ENCODE measurements around the gene DHRS3.
"Not testable (repeated sequence)": the region's sequence is repeated elsewhere in the genome, so short reads cannot be mapped to it uniquely, and the experiment has no call there.

Gene DHRS3

GRCh38 chr1:12573015-12573825 is 44.8 kb downstream of the DHRS3 start:
- DNase-seq = no peak

- DNase-seq = no peak
These were observed 45.5 kb downstream of the DHRS3 start for GRCh38 chr1:12572522-12572921.

- no peak for DNase-seq
These were observed 47.7 kb downstream of the DHRS3 start for GRCh38 chr1:12570291-12570690.

GRCh38 chr1:12568009-12568767 is 49.8 kb downstream of the DHRS3 start:
- DNase-seq = no peak

- no peak for DNase-seq
These were observed 50.7 kb downstream of the DHRS3 start for GRCh38 chr1:12567288-12567819.

GRCh38 chr1:12566484-12567287 is 51.3 kb downstream of the DHRS3 start:
- DNase-seq = no peak

- no peak for DNase-seq
These were observed 52.1 kb downstream of the DHRS3 start for GRCh38 chr1:12565966-12566352.

GRCh38 chr1:12565094-12565965 is 52.7 kb downstream of the DHRS3 start:
- no peak for DNase-seq

GRCh38 chr1:12564251-12564650 is 53.8 kb downstream of the DHRS3 start:
- DNase-seq = not testable (repeated sequence)

GRCh38 chr1:12562955-12563576 is 54.9 kb downstream of the DHRS3 start:
- DNase-seq = no peak

GRCh38 chr1:12561121-12561520 is 56.9 kb downstream of the DHRS3 start:
- no peak for DNase-seq

GRCh38 chr1:12556957-12557935 is 60.8 kb downstream of the DHRS3 start:
- DNase-seq = no peak

- no peak for DNase-seq
These were observed 61.6 kb downstream of the DHRS3 start for GRCh38 chr1:12556368-12556930.

GRCh38 chr1:12555411-12556367 is 62.3 kb downstream of the DHRS3 start:
- DNase-seq = no peak

GRCh38 chr1:12554521-12555305 is 63.3 kb downstream of the DHRS3 start:
- no peak for DNase-seq

GRCh38 chr1:12553963-12554362 is 64.0 kb downstream of the DHRS3 start:
- no peak for DNase-seq
